GM12878 (cell line): ENCODE data around the gene MESP2. TPM values are rescaled to one million over a fixed set of nuclear protein-coding genes. Genes with fewer than 3 reads are reported as not detected.

Source experiments
- ATAC-seq: fragments of 200-7000 bp; cut with Tn5 transposase; 3 replicates; pipeline ENCODE4 v1.9.1; 2020; ENCODE audit warnings: mild to moderate bottlenecking, moderate library complexity
- BruUV-seq: library from RNA; stranded (reverse); fragments of 400-500 nt; replicated peaks from 2 replicates; lab custom pipeline; 2021; lab: Mats Ljungman, UMichigan
- CTCF ChIA-PET: fragments of 300-600 bp; sonication (Branson Sonifier 250); formaldehyde crosslinking; extraction: SDS; loops from one replicate; lab custom pipeline; 2021; ENCODE audit warnings: inconsistent platforms; lab: Yijun Ruan, JAX
- POLR2A ChIA-PET: fragments of 350-600 bp; formaldehyde crosslinking; extraction: SDS; loops from one replicate; lab custom pipeline; 2021; ENCODE audit warnings: inconsistent platforms; lab: Charles Lee
- RAD21 ChIA-PET: fragments of 300-600 bp; sonication (Branson Sonifier 250); formaldehyde crosslinking; loops from one replicate; lab custom pipeline; 2023; ENCODE audit warnings: antibody characterized with exemption; ENCODE audit not compliant: unreplicated experiment; lab: Charles Lee
- SMC1A ChIA-PET: fragments of 300-600 bp; sonication (Branson Sonifier 250); formaldehyde crosslinking; loops from one replicate; lab custom pipeline; 2023; ENCODE audit not compliant: unreplicated experiment, uncharacterized antibody; lab: Charles Lee
- DNase-seq: peaks from one replicate; pipeline ENCODE4 v3.0.0-alpha.2; 2011; ENCODE audit warnings: low read depth, low spot score
- FAIRE-seq: peaks from 3 replicates; lab custom pipeline; 2011; peaks lifted over from hg19 to GRCh38; lab: Jason Lieb, UNC
- H2AFZ ChIP-seq: 2 replicates; pipeline ENCODE4 v1.6.0; 2011; ENCODE audit warnings: low read depth, low read length, control low read depth; ENCODE audit not compliant: control insufficient read depth
- H3K27ac ChIP-seq: 2 replicates; pipeline ENCODE4 v1.5.1; 2011; ENCODE audit warnings: control low read depth; ENCODE audit not compliant: control insufficient read depth, insufficient read depth
- H3K27me3 ChIP-seq, 2 experiments: replicated peaks in 1 of 2; 2 replicates each; pipeline versions ENCODE4 v1.6.0 to v1.6.1; 2011; ENCODE audit warnings: low read length in 1 of 2; ENCODE audit not compliant: control insufficient read depth in 2 of 2, insufficient read depth in 2 of 2
- H3K36me3 ChIP-seq, 2 experiments: 2 replicates each; pipeline ENCODE4 v1.5.1; 2011; ENCODE audit warnings: low read length in 1 of 2; ENCODE audit not compliant: control insufficient read depth in 2 of 2, insufficient read depth in 2 of 2
- H3K4me1 ChIP-seq: 2 replicates; pipeline ENCODE4 v1.6.1; 2011; ENCODE audit warnings: mild to moderate bottlenecking, low read length, moderate library complexity, mixed read lengths; ENCODE audit not compliant: control insufficient read depth, insufficient read depth
- H3K4me2 ChIP-seq: 2 replicates; pipeline ENCODE4 v1.6.0; 2011; ENCODE audit warnings: control low read depth; ENCODE audit not compliant: control insufficient read depth, insufficient read depth
- H3K4me3 ChIP-seq: fragments of 200-600 bp; sonication (generic); 2 replicates; pipeline ENCODE4 v1.5.1; 2016
- H3K79me2 ChIP-seq: 2 replicates; pipeline ENCODE4 v1.6.0; 2011; ENCODE audit warnings: low read length; ENCODE audit not compliant: control insufficient read depth, insufficient read depth
- H3K9ac ChIP-seq: 2 replicates; pipeline ENCODE4 v1.8.0; 2011; ENCODE audit warnings: low read length, control low read depth, mixed read lengths; ENCODE audit not compliant: control insufficient read depth, insufficient read depth
- H3K9me3 ChIP-seq: replicated peaks from 3 replicates; pipeline ENCODE4 v1.5.1; 2011; ENCODE audit warnings: mild to moderate bottlenecking, low read length; ENCODE audit not compliant: control insufficient read depth, insufficient read depth
- H4K20me1 ChIP-seq: 2 replicates; pipeline ENCODE4 v1.6.0; 2011; ENCODE audit not compliant: control insufficient read depth, insufficient read depth
- CHD1 ChIP-seq: IDR thresholded peaks from 2 replicates; pipeline ENCODE4 v1.6.1; 2012; ENCODE audit warnings: low read depth, low read length, improper control_type of control experiment
- MYC ChIP-seq: IDR thresholded peaks from 2 replicates; pipeline ENCODE4 v1.6.1; 2011; ENCODE audit warnings: mild to moderate bottlenecking, low read length, moderate library complexity, inconsistent platforms; ENCODE audit not compliant: insufficient read depth, insufficient replicate concordance, insufficient read length, severe bottlenecking
- POLR2A ChIP-seq: IDR thresholded peaks from 2 replicates; pipeline ENCODE4 v1.6.1; 2011; ENCODE audit warnings: low read depth, mild to moderate bottlenecking, low read length
- PRDM15 ChIP-seq: fragments of 450-650 bp; formaldehyde crosslinking; IDR thresholded peaks from 2 replicates; pipeline ENCODE4 v1.4.0; 2020; ENCODE audit warnings: mild to moderate bottlenecking, moderate library complexity
- RAD51 ChIP-seq: fragments of 450-650 bp; IDR thresholded peaks from 2 replicates; pipeline ENCODE4 v1.6.1; 2016; ENCODE audit warnings: moderate library complexity, mild to moderate bottlenecking, inconsistent platforms
- RCOR1 ChIP-seq: conservative IDR thresholded peaks from 2 replicates; pipeline ENCODE4 v1.6.1; 2012; ENCODE audit warnings: low read depth, low read length, improper control_type of control experiment
- SIX5 ChIP-seq: IDR thresholded peaks from 2 replicates; pipeline ENCODE4 v1.6.1; 2011; ENCODE audit warnings: mild to moderate bottlenecking, low read depth, low read length, moderate library complexity; ENCODE audit not compliant: severe bottlenecking
- SREBF2 ChIP-seq: IDR thresholded peaks from 2 replicates; pipeline ENCODE4 v1.6.1; 2012; ENCODE audit warnings: mild to moderate bottlenecking, low read length
- SRF ChIP-seq, 2 experiments: IDR thresholded peaks; 2 replicates each; pipeline ENCODE4 v1.6.1; 2011; ENCODE audit warnings: low read depth in 2 of 2, low read length in 2 of 2, mild to moderate bottlenecking in 1 of 2, moderate library complexity in 1 of 2
- YBX1 ChIP-seq: fragments of 450-650 bp; IDR thresholded peaks from 2 replicates; pipeline ENCODE4 v1.6.1; 2016; ENCODE audit warnings: antibody characterized with exemption
- ZSCAN29 ChIP-seq: fragments of 450-650 bp; IDR thresholded peaks from 2 replicates; pipeline ENCODE4 v1.6.1; 2017; ENCODE audit warnings: mild to moderate bottlenecking, moderate library complexity
- WGBS: methylation state at CpG from one replicate; pipeline ENCODE4 v1.1.6; 2016; ENCODE audit warnings: low lambda C conversion rate; ENCODE audit not compliant: insufficient replicate concordance, insufficient coverage; ENCODE audit errors: missing lambda C conversion rate; 5-methylcytosine and 5-hydroxymethylcytosine counted together
- in situ Hi-C: fragments of 300-500 bp; cut with MboI; formaldehyde crosslinking; loops from 9 replicates; pipeline ENCODE4 v1.14.3; 2018; ENCODE audit warnings: mixed read lengths
- intact Hi-C: fragments of 100-400 bp; cut with micrococcal nuclease; formaldehyde crosslinking; loops from one replicate; pipeline ENCODE4 v1.14.2; 2022; ENCODE audit not compliant: unreplicated experiment
- polyA plus RNA-seq, 11 experiments: library from polyadenylated mRNA; depleted of rRNA in 4 of 11; unstranded in 6 of 11; stranded (reverse) in 5 of 11; fragments of >200 nt; fragmentation: Nextera tagmentation in 4 of 11; fragmentation: Illumina TruSeq in 1 of 11; extraction: Ambion mirVana in 4 of 11; extraction: Trizol in 1 of 11; gene quantifications; 1 replicate in 1 of 11; 2 replicates in 10 of 11; pipeline versions ENCODE4 v1.2.1 to v1.2.3, GENCODE V29; 2011 to 2016; ENCODE audit warnings: inconsistent platforms in 2 of 11, missing spikeins in 2 of 11, low read depth in 1 of 11
- total RNA-seq, 4 experiments: library from RNA; depleted of rRNA in 3 of 4; stranded (reverse); fragments of >200 nt in 3 of 4; fragmentation: Illumina TruSeq in 1 of 4; extraction: Trizol in 1 of 4; gene quantifications; 2 replicates each; pipeline versions ENCODE4 v1.2.1 to v1.2.3, GENCODE V29; 2013 to 2021
- TF ChIP-seq, protein P1 (sequence below): fragments of 450-650 bp; IDR thresholded peaks from 2 replicates; pipeline ENCODE4 v1.6.1; 2018; ENCODE audit warnings: borderline replicate concordance, mild to moderate bottlenecking; ENCODE audit not compliant: partially characterized antibody

Gene MESP2
- total and polyA plus RNA-seq, 10 of the 15 experiments (the other 5 are each of a cell fraction or from before 2014, with no cell fraction given) = 0.04 TPM; not detected in 9

- TF ChIP-seq PRDM15 (CRISPR knock-in tag) = no peak
- TF ChIP-seq CHD1 = no peak
- TF ChIP-seq POLR2A = no peak
- TF ChIP-seq ZSCAN29 = no peak
- no peak for TF ChIP-seq SIX5
- TF ChIP-seq SREBF2 = no peak
Observed at GRCh38 chr15:89806559-89807550, 30.7 kb downstream of the MESP2 start (continued).

GRCh38 chr15:89807689-89808088 lies 31.6 kb downstream of the MESP2 start:
- no peak overlapping the region for H2AFZ ChIP-seq
- ChIA-PET CTCF (interaction anchor here (1.0 kb wide), 1 partner anchor 47 kb away, joined by 4 read pairs; no protein-coding TSS in a partner anchor), POLR2A (no interaction called here), RAD21 (no interaction called here), SMC1A (interaction anchor here (1.0 kb wide), 1 partner anchor 47 kb away, joined by 3 read pairs; no protein-coding TSS in a partner anchor)
- H3K27me3 ChIP-seq = no peaks in the 10 kb centered on the region; a peak in 1 of 4 replicates
- H3K9ac ChIP-seq = no peak overlapping the region
- BruUV-seq = no TSS peak
- no peaks in the 10 kb centered on the region for H3K4me1 ChIP-seq
- intact Hi-C loops (no loop called here), in situ Hi-C loops (no loop called here)
- no peak overlapping the region for H3K4me3 ChIP-seq
- no peaks in the 10 kb centered on the region for H3K9me3 ChIP-seq
- no peak for ATAC-seq
- no peaks in the 10 kb centered on the region; the same call in 1 of the 2 replicates for H4K20me1 ChIP-seq
- H3K4me2 ChIP-seq = no peak overlapping the region
- DNase-seq = no peak
- no peak overlapping the region for H3K27ac ChIP-seq
- H3K36me3 ChIP-seq = no peaks in the 10 kb centered on the region
- H3K79me2 ChIP-seq = no peaks in the 10 kb centered on the region
- TF ChIP-seq MYC = no peak
- TF ChIP-seq SRF (IDR thresholded peaks at IDR 0.05; ENCODE audit: low read depth in 2 of 2, low read length in 2 of 2) = no peak
- TF ChIP-seq RAD51 = no peak
- no peak for TF ChIP-seq RCOR1
- TF ChIP-seq YBX1 = no peak
- TF ChIP-seq, protein P1, sequence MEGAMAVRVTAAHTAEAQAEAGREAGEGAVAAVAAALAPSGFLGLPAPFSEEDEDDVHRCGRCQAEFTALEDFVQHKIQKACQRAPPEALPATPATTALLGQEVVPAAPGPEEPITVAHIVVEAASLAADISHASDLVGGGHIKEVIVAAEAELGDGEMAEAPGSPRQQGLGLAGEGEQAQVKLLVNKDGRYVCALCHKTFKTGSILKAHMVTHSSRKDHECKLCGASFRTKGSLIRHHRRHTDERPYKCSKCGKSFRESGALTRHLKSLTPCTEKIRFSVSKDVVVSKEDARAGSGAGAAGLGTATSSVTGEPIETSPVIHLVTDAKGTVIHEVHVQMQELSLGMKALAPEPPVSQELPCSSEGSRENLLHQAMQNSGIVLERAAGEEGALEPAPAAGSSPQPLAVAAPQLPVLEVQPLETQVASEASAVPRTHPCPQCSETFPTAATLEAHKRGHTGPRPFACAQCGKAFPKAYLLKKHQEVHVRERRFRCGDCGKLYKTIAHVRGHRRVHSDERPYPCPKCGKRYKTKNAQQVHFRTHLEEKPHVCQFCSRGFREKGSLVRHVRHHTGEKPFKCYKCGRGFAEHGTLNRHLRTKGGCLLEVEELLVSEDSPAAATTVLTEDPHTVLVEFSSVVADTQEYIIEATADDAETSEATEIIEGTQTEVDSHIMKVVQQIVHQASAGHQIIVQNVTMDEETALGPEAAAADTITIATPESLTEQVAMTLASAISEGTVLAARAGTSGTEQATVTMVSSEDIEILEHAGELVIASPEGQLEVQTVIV = no peak
- 52% methylated on average over 6 of the region's 6 CpGs for WGBS
- FAIRE-seq = no peak
